ENCODE measurements around the gene NPAS3.

DNA sequence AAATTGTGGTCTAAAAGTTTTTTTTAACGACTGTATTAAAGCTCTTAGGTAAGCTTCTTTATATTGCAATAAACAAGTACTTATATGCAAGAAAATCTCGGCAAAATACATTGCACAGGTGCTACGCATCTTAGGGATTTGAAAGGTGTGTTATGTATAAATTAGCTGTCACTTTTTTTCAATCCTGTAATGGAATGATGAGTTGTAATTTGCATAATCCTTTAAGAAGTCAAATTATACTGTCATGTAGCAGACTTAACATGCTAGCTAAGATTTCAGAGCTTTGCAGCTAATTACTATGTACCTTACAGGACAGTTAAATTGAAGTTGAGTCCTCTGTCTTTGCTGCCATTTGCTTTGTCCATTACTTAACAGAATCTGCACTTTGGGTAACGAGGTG lies 117.5 kb downstream of the NPAS3 start:
- TF ChIP-seq, protein P1, sequence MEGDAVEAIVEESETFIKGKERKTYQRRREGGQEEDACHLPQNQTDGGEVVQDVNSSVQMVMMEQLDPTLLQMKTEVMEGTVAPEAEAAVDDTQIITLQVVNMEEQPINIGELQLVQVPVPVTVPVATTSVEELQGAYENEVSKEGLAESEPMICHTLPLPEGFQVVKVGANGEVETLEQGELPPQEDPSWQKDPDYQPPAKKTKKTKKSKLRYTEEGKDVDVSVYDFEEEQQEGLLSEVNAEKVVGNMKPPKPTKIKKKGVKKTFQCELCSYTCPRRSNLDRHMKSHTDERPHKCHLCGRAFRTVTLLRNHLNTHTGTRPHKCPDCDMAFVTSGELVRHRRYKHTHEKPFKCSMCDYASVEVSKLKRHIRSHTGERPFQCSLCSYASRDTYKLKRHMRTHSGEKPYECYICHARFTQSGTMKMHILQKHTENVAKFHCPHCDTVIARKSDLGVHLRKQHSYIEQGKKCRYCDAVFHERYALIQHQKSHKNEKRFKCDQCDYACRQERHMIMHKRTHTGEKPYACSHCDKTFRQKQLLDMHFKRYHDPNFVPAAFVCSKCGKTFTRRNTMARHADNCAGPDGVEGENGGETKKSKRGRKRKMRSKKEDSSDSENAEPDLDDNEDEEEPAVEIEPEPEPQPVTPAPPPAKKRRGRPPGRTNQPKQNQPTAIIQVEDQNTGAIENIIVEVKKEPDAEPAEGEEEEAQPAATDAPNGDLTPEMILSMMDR (conservative IDR thresholded peaks at IDR 0.05; ENCODE audit: low read length) = no peak
- TF ChIP-seq EZH2phosphoT487 (IDR thresholded peaks at IDR 0.05; ENCODE audit: borderline replicate concordance) = no peak

Data from Loucy (cell line).